ENCODE data around the gene UROD. TPM values are rescaled to one million over a fixed set of nuclear protein-coding genes. Genes with fewer than 3 reads are reported as not detected.
"Not testable (repeated sequence)": the region's sequence is repeated elsewhere in the genome, so short reads cannot be mapped to it uniquely, and the experiment has no call there.

UROD gene
- total RNA-seq, 3 donors from 2014 or later, result 44.8 to 69.8 (median 51.3) TPM

DNA sequence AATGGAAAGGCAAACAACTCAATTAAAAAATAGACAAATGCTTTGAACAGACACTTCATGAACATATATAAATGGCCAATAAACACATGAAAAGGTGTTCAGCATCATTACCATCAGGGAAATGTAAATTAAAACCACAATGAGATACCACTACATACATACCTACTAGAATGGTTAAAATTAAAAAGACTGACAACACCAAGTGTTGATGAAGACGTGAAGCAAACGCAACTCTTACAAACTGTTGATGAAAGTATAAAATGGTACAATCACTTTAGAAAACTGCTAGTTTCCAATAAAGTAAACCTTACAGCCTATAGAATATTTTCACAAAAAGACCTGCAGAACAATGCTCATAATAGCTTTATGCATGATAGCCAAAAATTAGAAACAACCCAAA is 35.8 kb upstream of the UROD start:
- Histone ChIP-seq H3K4me3 (no peak overlapping the region), H3K4me1 (ENCODE audit: low read depth) (no peaks in the 10 kb centered on the region), H3K9me3 (no peaks in the 10 kb centered on the region), H3K36me3 (ENCODE audit: low read depth) (no peaks in the 10 kb centered on the region)
- TF ChIP-seq, protein P1, sequence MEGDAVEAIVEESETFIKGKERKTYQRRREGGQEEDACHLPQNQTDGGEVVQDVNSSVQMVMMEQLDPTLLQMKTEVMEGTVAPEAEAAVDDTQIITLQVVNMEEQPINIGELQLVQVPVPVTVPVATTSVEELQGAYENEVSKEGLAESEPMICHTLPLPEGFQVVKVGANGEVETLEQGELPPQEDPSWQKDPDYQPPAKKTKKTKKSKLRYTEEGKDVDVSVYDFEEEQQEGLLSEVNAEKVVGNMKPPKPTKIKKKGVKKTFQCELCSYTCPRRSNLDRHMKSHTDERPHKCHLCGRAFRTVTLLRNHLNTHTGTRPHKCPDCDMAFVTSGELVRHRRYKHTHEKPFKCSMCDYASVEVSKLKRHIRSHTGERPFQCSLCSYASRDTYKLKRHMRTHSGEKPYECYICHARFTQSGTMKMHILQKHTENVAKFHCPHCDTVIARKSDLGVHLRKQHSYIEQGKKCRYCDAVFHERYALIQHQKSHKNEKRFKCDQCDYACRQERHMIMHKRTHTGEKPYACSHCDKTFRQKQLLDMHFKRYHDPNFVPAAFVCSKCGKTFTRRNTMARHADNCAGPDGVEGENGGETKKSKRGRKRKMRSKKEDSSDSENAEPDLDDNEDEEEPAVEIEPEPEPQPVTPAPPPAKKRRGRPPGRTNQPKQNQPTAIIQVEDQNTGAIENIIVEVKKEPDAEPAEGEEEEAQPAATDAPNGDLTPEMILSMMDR (IDR thresholded peaks at IDR 0.05), result no peak
- DNase-seq, result no peak
- ATAC-seq, result no peak
- intact Hi-C loops (cut with DNase I, micrococcal nuclease), result no loop called here

DNA sequence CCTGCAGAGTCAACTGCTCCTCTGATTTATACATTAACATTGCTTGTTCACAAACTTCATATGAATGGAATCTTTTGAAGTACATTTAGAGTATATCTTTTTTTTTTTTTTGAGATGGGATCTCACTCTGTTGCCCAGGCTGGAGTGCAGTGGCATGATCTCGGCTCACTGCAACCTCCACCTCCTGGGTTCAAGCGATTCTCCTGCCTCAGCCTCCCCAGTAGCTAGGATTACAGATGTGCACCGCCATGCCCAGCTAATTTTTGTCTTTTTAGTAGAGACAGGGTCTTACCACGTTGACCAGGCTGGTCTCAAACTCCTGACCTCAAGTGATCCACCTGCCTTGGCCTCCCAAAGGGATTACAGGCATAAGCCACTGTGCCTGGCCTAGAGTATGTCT is 34.7 kb upstream of the UROD start:
- H3K9me3 ChIP-seq; H3K4me3 ChIP-seq; ATAC-seq; DNase-seq; intact Hi-C loops (cut with DNase I, micrococcal nuclease); H3K4me1 ChIP-seq (ENCODE audit: low read depth); H3K36me3 ChIP-seq (ENCODE audit: low read depth): not testable (repeated sequence)

DNA sequence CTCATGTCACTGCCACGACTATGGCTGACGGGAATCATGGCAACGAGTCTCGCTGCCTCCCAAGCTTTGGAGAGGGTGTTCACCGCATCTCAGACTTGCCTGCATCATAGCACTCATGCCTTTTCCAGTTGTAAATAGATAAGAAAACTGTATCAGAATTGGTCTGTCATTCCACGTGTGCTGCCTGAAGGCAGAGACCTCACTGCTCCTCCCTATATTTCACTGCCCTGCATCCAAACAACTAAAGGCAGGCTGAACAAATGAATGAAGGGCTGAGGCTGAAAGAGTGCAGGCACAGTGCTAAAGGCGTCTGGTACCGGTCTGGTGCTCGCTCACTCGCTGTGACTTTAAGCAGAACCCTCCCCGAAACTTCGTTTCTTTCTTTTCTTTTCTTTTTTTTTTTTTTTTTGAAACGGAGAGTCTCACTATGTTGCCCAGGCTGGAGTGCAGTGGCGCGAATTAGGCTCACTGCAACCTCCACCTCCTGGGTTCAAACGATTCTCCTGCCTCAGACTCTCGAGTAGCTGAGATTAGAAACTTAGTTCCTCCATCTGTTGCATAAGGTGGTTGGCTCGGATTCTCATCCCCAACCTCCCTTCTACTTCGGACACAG is 26.2 kb upstream of the UROD start:
- intact Hi-C loops (cut with DNase I, micrococcal nuclease), result no loop called here
- ATAC-seq (peak; percentile 23), DNase-seq (no peak)
- Histone ChIP-seq H3K4me3 (peak overlapping the region; percentile 41), H3K36me3 (ENCODE audit: low read depth) (no peaks in the 10 kb centered on the region), H3K9me3 (no peaks in the 10 kb centered on the region), H3K4me1 (ENCODE audit: low read depth) (peaks cover 7% of the 10 kb centered on the region)
- TF ChIP-seq, protein P1 (IDR thresholded peaks at IDR 0.05), result no peak

DNA sequence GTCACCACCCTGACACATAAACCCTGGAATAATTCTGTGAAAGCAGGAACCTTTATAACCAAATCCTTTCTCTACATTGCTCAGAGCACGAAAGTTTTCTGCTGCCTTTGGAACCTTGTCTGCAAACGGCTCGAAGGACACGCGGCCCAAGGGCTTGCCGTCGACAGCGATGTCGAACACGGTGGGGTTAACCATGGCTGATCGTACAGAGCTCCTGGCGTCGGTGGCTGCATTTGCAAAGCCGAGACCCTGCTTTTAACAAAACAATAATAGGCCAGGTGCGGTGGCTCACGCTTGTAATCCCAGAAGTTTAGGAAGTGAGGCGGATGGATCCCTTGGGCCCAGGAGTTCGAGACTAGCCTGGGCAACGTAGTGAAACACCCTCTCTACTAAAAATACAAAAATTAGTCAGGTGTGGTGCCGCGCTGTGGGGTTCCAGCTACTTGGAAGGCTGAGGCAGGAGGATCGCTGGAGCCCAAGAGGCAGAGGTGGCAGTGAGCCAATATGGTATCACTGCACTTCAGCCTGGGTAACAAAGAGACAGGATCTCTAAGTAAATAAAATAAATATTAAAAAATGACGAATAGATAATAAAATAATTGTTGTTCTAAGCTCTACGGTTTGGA is 23.4 kb upstream of the UROD start:
- peaks cover 7% of the 10 kb centered on the region for H3K4me1 ChIP-seq (ENCODE audit: low read depth)
- no peaks in the 10 kb centered on the region for H3K36me3 ChIP-seq (ENCODE audit: low read depth)
- TF ChIP-seq, protein P1 (IDR thresholded peaks at IDR 0.05), result no peak
- intact Hi-C loops (cut with DNase I, micrococcal nuclease), result no loop called here
- no peak overlapping the region for H3K4me3 ChIP-seq
- ATAC-seq (no peak), DNase-seq (no peak)
- H3K9me3 ChIP-seq, result no peaks in the 10 kb centered on the region

DNA sequence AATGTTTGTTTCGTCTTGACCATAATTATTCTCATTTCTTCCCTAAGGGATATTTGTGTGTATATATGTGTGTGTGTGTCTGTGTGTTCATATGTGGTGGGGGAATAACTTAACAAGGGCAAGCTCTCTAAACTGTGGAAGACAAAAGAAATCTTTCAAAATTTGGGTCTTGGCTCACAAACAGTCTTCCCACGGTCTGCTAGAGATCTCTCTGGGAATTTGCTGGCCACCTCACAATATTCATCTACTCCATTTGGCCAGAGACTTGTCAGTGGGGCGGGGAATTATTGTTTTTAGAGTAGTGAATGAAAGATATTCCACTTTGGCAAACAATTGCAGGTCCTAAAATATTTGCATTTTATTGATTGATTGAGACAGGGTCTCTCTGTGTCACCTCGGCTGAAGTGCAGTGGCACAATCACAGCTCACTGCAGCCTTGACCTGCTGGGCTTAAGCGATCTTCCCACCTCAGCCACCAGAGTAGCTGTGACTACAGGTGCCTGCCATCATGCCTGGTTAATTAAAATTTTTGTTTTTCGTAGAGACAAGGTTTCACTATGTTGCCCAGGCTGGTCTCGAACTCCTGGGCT is 17.6 kb upstream of the UROD start:
- no peaks in the 10 kb centered on the region for H3K36me3 ChIP-seq (ENCODE audit: low read depth)
- no peaks in the 10 kb centered on the region for H3K9me3 ChIP-seq
- TF ChIP-seq, protein P1 (IDR thresholded peaks at IDR 0.05), result no peak
- DNase-seq, result no peak
- no peak overlapping the region for H3K4me3 ChIP-seq
- intact Hi-C loops (cut with DNase I, micrococcal nuclease), result no loop called here
- no peaks in the 10 kb centered on the region for H3K4me1 ChIP-seq (ENCODE audit: low read depth)
- no peak for ATAC-seq

DNA sequence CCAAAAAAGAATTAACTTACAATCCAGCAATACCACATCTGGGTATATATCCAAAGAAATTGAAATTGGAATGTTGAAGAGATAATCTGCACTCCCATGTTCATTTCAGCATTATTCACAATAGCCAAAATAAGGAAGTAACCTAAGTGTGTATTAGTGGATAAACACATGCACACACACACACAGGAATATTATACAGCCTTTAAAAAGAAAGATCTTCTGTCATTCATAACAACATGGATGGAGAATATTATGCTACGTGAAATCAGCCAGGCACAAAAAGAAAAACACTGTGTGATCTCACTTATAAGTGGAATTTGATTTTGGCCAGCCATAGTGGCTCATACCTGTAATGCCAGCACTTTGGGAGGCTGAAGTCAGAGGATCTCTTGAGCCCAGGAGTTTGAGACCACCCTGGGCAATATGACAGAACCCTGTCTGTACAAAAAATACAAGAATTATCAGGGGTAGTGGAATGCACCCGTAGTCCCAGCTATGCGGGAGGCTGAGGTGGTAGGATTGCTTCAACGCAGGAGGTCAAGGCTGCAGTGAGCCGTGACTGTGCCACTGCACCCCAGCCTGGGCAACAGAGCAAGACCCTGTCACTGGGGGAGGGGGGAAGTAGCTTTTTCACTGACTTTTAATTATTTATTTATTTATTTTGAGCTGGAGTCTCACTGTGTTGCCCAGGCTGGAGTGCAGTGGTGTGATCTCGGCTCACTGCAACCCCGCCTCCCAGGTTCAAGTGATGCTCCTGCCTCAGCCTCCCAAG is 16.4 kb upstream of the UROD start:
- ATAC-seq, result no peak
- TF ChIP-seq, protein P1 (IDR thresholded peaks at IDR 0.05), result no peak
- Histone ChIP-seq H3K9me3 (no peaks in the 10 kb centered on the region), H3K4me1 (ENCODE audit: low read depth) (no peaks in the 10 kb centered on the region), H3K36me3 (ENCODE audit: low read depth) (no peaks in the 10 kb centered on the region), H3K4me3 (no peak overlapping the region)
- DNase-seq, result no peak
- intact Hi-C loops (cut with DNase I, micrococcal nuclease), result no loop called here
